ENCODE measurements around the gene PLCL2.
"Not testable (repeated sequence)": the region's sequence is repeated elsewhere in the genome, so short reads cannot be mapped to it uniquely, and the experiment has no call there.

PLCL2 gene

DNA sequence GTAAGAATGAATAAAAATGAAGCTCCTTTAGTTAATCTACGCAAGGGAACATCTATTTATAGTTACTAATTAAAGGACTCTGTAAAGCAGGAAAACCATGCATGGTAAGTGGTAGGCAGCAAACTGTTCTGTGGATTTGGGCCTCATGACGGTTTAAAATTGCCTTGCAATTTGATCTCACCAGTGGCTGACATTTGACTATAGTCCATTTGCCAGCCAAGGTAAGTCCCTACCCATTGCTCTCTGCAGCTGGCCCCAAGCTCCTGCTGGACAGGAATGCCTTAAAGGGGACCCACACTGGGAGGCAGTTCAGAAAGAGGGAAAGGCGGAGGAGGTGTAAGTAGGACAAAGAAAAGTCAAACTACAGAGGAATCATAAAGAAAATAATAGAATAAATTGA lies 203.3 kb downstream of the PLCL2 start:
- DNase-seq: no peak

DNA sequence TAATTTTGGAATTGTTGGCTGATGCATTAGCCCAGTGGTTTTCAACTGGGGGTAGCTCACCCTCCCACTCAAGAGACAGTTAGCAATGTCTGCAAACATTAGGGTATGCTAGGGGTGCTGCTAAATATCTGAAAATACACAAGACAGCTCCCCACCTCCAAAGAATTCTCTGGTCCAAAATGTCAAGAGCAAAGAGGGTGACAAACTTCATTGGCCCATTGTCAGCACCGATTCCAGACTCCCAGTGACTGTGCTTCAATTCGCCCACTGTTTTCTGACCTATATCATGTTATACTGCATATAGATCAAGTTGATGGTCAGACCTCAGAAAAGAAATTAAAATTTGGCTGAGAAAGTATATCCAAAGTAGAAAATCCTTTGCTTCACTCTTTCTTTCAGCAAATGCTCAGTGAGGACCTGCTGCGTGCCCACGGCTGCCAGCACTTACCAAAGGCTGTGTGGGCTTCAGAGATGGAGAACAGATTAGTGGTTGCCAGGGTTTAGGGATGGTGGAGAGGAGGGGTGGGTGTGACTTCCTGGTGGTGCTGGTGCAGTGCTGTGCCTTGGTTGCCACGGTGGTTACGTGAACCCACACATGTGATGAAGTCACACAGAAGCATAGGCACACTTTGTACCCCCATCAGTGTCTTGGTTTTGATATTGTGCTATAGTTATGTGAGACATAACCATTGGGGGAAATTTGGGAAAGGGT lies 204.0 kb downstream of the PLCL2 start:
- no peak for DNase-seq

- DNase-seq: no peak
Observed at GRCh38 chr3:17089314-17089700, 204.6 kb downstream of the PLCL2 start.

GRCh38 chr3:17090280-17090983 lies 205.7 kb downstream of the PLCL2 start:
- no peak for DNase-seq

DNA sequence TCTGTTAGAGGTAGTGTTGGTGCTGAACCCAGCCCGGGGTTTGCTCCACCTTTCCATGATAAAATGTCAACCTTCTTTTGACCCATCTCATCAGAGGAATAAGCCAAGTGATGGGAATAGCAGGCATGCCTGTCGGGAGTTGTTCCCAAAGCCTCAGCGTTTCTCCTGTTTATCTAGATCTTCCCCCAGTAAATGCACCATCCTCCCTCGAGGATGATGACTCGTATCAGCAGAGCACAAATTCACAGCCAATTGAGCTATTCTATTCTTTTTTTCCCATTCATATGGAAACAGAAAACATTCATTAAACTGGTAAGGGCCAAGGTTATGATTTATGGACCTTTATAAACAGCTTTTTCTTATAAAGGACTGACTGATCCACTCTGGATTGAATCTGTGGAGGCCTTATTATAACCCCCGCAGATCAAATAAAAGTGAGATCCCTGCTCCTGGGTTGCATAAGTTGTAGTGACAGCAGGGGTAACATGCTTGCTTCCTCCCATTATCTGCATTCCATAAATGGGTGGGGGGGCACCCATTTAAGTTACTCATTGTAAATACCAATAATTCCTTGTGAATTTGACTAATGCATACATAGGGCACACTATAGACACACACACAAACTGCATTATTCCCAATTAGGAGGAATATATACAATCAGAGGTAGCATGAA lies 207.3 kb downstream of the PLCL2 start:
- DNase-seq: no peak

GRCh38 chr3:17092583-17092933 lies 207.8 kb downstream of the PLCL2 start:
- no peak for DNase-seq

GRCh38 chr3:17094551-17094950 lies 209.8 kb downstream of the PLCL2 start:
- DNase-seq: no peak

DNA sequence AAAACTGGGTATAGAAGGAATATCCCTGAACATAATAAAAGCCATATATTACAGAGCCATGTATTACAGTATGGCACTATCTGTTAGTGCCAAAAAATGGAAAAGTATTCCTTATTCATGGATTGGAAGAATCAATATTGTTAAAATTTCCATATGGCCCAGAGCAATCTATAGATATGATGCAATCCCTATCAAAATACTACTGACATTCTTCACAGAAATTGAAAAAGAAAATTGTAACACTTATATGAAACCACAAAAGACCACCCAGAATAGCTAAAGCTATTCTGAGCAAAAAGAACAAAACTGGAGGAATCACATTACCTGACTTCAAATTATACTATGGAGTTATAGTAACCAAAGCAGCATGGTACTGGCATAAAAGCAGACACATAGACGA lies 218.8 kb downstream of the PLCL2 start:
- no peak for DNase-seq

DNA sequence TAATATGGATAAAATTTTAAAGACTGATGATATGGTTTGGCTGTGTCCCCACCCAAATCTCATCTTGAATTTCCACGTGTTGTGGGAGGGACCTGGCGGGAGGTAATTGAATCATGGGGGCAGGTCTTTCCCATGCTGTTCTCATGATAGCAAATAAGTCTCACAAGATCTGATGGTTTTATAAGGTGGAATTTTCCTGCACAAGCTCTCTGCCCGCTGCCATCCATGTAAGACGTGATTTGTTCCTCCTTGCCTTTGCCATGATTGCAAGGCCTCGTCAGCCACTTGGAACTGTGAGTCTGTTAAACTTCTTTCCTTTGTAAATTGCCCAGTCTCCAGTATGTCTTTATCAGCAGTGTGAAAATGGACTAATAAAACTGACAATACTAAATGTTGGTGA lies 222.0 kb downstream of the PLCL2 start:
- not testable (repeated sequence) for DNase-seq

GRCh38 chr3:17110660-17111396 lies 226.1 kb downstream of the PLCL2 start:
- DNase-seq: no peak

DNA sequence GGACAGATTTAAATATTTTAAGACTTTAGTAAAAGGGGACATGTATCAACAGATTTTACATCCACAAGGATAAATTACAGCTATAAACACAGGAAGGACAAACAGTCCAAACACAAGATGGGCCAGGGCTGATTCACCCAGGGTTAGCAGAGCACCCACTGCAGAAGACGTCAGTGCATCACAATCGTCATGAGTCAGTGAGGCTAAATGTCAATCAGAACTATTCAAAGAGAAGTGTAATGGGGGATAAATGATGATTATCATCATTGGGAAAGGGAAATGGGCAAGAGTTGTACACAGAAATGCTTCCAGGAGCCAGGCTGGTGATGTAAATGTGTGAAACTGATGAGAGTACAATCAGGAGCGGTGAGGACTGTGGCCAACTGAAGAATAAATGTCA lies 226.8 kb downstream of the PLCL2 start:
- no peak for DNase-seq

- no peak for DNase-seq
Observed at GRCh38 chr3:17115186-17115585, 230.4 kb downstream of the PLCL2 start.

DNA sequence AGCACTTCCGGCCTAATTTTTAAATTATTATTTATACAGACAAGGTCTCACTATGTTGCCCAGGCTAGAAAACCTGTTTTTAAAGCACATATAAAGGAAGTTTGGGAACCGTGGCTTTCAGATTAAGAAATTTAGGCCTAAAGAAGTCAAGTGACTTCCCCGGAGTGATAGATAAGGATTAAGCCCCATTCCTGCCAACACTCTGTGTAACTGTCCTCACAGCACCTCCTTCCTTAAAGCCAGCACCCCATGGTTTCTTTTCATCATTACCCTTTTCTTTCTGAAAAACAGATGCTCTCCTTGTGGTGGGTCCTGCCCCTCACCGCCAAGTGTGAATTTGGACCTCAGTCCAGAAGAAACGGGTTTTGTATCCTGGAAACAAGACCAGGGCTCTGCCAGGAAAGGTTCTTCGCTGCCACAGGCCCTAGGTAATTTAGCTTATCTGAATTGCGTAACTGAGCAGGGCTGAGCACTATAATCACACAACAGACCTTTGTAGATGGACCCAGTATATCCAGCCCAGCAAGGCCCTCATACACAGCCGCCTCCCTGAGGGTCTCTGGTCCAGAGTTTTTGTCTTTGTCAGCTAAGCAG lies 231.3 kb downstream of the PLCL2 start:
- DNase-seq: no peak

DNA sequence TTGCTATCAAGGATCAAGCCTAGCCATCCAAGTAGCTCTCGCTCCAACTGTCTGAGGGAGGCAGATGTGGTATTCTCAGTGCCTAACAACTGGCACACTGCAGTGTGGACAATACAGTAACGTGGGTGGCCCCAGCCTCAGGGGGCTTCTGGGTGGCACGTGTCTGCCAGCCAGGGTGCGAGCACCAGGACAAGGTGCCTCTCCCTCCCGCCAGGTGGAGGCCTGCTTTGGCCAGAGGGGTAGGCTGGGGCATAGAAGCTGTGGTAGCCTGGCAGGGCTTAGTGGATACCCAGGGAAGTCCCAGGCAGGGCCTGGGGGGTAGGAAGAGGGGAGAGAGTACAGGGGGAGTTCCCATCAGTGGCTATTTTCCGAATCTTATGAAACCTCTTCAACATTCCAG lies 234.0 kb downstream of the PLCL2 start:
- DNase-seq: no peak

DNA sequence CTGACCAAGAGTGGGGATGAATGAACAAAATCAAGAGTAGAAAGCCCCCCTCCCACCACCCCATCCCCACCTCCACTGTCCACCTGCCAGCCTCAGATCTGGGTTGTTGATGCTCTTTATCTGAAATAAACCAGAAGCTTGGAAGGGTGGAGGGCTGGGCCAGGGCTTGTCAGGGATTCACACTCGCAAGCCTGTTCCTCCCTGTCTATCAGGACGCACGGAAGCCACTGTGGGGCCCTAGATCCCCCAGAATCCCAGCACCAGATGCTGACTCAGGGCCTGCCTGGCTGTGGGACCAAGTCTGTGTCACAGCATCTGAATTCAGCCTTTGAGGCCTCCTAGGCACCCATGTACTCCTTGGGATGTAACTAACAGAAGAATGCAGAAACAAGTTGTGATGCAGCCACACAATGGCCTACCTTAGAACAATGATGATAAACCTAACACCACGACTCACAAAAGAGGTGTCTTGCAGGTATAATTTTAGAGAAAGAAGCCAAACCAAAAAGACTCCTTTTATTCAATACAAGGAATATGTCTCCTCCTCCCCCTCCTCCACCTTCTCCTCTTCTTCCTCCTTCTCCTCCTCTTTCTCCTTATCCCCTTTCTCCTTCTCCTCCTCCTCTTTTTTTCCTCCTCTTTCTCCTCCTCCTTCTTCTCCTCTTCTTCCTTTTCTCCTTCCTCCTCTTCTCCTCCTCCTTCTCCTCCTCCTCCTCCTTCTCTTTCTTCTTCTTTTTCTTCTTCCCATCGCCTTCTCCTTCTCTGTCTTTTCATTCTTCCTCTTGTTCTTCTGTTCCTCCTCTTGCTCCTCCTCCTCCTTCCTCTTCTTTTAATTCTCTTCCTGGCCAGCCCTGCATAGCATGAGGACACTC lies 234.7 kb downstream of the PLCL2 start:
- DNase-seq: no peak

GRCh38 chr3:17120115-17120514 lies 235.4 kb downstream of the PLCL2 start:
- no peak for DNase-seq

GRCh38 chr3:17121336-17121735 lies 236.6 kb downstream of the PLCL2 start:
- DNase-seq: no peak

GRCh38 chr3:17122758-17123157 lies 238.0 kb downstream of the PLCL2 start:
- no peak for DNase-seq

DNA sequence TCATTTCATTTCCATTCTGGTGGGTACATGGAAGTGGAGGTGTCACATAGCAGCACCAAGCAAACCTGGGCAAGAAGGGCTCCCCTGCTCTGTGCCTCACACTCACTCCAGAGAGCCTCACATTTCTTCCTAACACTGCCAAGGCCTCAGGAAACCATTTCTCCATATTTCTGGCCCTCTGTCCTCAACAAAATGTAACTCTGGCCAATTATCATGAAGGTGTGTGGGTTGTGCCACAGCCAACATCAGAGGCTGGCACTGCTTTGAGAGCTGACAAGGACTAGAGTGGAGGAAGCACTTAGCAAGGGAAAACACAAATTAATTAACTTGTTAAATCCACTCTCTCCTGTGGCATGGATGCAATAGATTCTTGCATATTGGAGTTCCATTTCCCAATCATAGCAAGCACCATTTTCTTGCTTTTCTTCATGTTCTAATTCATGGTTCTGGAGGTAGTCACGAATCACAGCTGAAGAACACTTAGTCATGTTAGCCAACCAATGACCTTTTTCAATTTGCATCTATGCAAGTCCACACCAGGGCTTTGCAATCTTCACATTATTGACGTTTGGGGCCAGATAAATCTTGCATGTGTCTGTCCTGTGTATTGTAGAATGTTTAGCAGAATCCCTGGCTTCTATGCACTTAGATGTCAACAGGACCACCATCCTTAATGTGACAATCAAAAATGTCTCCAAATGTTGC lies 241.1 kb downstream of the PLCL2 start:
- DNase-seq: no peak

GRCh38 chr3:17128671-17129070 lies 243.9 kb downstream of the PLCL2 start:
- DNase-seq: not testable (repeated sequence)

- no peak for DNase-seq
Observed at GRCh38 chr3:17129556-17129955, 244.8 kb downstream of the PLCL2 start.
